Measurements from ENCODE around the gene WDPCP. TPM values are rescaled to one million over a fixed set of nuclear protein-coding genes. Genes with fewer than 3 reads are reported as not detected.

Gene WDPCP
- total RNA-seq, 4 donors from 2014 or later: 2.6 to 15.5 (median 10.9) TPM

- DNase-seq: no peak
- TF ChIP-seq, protein P1, sequence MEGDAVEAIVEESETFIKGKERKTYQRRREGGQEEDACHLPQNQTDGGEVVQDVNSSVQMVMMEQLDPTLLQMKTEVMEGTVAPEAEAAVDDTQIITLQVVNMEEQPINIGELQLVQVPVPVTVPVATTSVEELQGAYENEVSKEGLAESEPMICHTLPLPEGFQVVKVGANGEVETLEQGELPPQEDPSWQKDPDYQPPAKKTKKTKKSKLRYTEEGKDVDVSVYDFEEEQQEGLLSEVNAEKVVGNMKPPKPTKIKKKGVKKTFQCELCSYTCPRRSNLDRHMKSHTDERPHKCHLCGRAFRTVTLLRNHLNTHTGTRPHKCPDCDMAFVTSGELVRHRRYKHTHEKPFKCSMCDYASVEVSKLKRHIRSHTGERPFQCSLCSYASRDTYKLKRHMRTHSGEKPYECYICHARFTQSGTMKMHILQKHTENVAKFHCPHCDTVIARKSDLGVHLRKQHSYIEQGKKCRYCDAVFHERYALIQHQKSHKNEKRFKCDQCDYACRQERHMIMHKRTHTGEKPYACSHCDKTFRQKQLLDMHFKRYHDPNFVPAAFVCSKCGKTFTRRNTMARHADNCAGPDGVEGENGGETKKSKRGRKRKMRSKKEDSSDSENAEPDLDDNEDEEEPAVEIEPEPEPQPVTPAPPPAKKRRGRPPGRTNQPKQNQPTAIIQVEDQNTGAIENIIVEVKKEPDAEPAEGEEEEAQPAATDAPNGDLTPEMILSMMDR (IDR thresholded peaks at IDR 0.05): no peak
- TF ChIP-seq POLR2AphosphoS5 (IDR thresholded peaks at IDR 0.05) (no peak), POLR2A (IDR thresholded peaks at IDR 0.05) (no peak), EP300 (IDR thresholded peaks at IDR 0.05; ENCODE audit: low read depth) (no peak)
- H3K36me3 ChIP-seq: no peaks in the 10 kb centered on the region
- peaks cover 0 to 9% of the 10 kb centered on the region in 2 donors for H3K9me3 ChIP-seq
- H3K4me1 ChIP-seq: no peaks in the 10 kb centered on the region
- in situ Hi-C loops (cut with MboI; ENCODE audit: low pct_ligation_motif_present in 1 of 4, low pct_unique_long_range_greater_than_20kb in 1 of 4, low sequenced_read_pairs in 3 of 4) (no loop called here), intact Hi-C loops (cut with DNase I; ENCODE audit: low total_unique reads) (no loop called here)
- H3K27me3 ChIP-seq: no peaks in the 10 kb centered on the region
- 88 to 90% methylated on average over 5 of the region's 5 CpGs for WGBS, 2 donors (ENCODE audit: low coverage in 1 of 2)
- no peak overlapping the region for H3K27ac ChIP-seq
- no peak overlapping the region for H3K4me3 ChIP-seq
Measured at GRCh38 chr2:63121055-63121834, 467.0 kb downstream of the WDPCP start.

DNA sequence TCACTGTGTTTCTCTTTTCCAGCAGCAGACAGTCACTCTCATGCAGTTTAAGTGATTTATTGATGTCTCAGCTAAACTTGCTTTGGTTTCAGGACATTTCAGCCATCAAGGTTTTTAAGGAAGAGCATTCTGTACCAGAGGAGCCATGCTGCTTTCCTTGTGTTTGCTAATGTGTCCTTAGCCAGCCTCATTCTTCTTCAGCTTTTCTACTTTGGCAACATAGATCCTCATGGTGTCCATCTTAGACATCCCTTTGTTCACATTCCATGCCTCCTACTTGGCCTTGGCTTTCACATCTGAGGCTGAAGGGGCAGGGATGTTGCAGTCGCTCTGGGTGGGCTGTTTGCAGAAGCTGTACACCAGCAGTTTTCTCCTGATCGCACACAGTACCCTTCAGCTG lies 469.5 kb downstream of the WDPCP start:
- no peaks in the 10 kb centered on the region for H3K36me3 ChIP-seq
- in situ Hi-C loops (cut with MboI; ENCODE audit: low pct_ligation_motif_present in 1 of 4, low pct_unique_long_range_greater_than_20kb in 1 of 4, low sequenced_read_pairs in 3 of 4): no loop called here
- no peak overlapping the region for H3K4me3 ChIP-seq
- DNase-seq: no peak
- WGBS, 2 donors (ENCODE audit: low coverage in 1 of 2): 89 to 100% methylated on average over 1 to 2 of the region's 2 CpGs
- no peaks in the 10 kb centered on the region for H3K27me3 ChIP-seq
- intact Hi-C loops (cut with DNase I; ENCODE audit: low total_unique reads): no loop called here
- no peak overlapping the region for H3K27ac ChIP-seq
- H3K9me3 ChIP-seq: peaks cover 0 to 9% of the 10 kb centered on the region in 2 donors
- TF ChIP-seq, protein P1 (IDR thresholded peaks at IDR 0.05): no peak
- no peak for TF ChIP-seq EP300 (IDR thresholded peaks at IDR 0.05; ENCODE audit: low read depth)
- TF ChIP-seq POLR2AphosphoS5 (IDR thresholded peaks at IDR 0.05): no peak
- TF ChIP-seq POLR2A (IDR thresholded peaks at IDR 0.05): no peak
- no peaks in the 10 kb centered on the region for H3K4me1 ChIP-seq

DNA sequence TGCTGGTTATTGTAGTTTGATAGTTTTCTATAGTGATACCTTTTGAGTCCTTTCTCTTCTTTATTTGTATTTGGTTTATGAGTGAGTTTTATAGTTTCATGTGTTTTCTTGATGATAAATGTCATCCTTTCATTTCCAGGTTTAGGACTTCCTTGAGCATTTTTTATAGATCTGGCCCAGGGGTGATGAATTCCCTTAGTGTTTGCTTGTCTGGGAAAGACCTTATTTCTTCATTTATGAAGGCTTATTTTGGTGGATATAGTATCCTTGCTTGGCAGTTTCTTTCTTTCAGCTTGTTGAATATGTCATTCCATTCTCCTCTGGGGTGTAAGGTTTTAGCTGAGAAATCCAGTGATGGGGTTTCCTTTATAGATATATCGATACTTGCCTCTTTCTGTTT lies 483.8 kb downstream of the WDPCP start:
- Histone ChIP-seq H3K27me3 (no peaks in the 10 kb centered on the region), H3K27ac (no peak overlapping the region), H3K9me3 (peaks cover 0 to 7% of the 10 kb centered on the region in 2 donors), H3K4me1 (no peaks in the 10 kb centered on the region), H3K4me3 (no peak overlapping the region), H3K36me3 (no peaks in the 10 kb centered on the region)
- intact Hi-C loops (cut with DNase I; ENCODE audit: low total_unique reads): no loop called here
- DNase-seq: no peak
- WGBS, 2 donors (ENCODE audit: low coverage in 1 of 2): 100% methylated on average over 1 of the region's 1 CpG
- in situ Hi-C loops (cut with MboI; ENCODE audit: low pct_ligation_motif_present in 1 of 4, low pct_unique_long_range_greater_than_20kb in 1 of 4, low sequenced_read_pairs in 3 of 4): no loop called here
- TF ChIP-seq, protein P1 (IDR thresholded peaks at IDR 0.05): no peak
- TF ChIP-seq POLR2AphosphoS5 (IDR thresholded peaks at IDR 0.05) (no peak), EP300 (IDR thresholded peaks at IDR 0.05; ENCODE audit: low read depth) (no peak), POLR2A (IDR thresholded peaks at IDR 0.05) (no peak)

- intact Hi-C loops (cut with DNase I; ENCODE audit: low total_unique reads): no loop called here
Measured at GRCh38 chr2:63101954-63102353, 486.3 kb downstream of the WDPCP start.

More at GRCh38 chr2:63101954-63102353, 486.3 kb downstream of the WDPCP start:
- no peak for DNase-seq
- Histone ChIP-seq H3K27me3 (no peaks in the 10 kb centered on the region), H3K4me3 (no peak overlapping the region), H3K9me3 (peaks cover 0 to 7% of the 10 kb centered on the region in 2 donors), H3K36me3 (no peaks in the 10 kb centered on the region), H3K27ac (no peak overlapping the region), H3K4me1 (no peaks in the 10 kb centered on the region)
- TF ChIP-seq POLR2A (IDR thresholded peaks at IDR 0.05): no peak
- TF ChIP-seq, protein P1 (IDR thresholded peaks at IDR 0.05): no peak
- no peak for TF ChIP-seq POLR2AphosphoS5 (IDR thresholded peaks at IDR 0.05)
- 80 to 95% methylated on average over 2 of the region's 2 CpGs for WGBS, 2 donors (ENCODE audit: low coverage in 1 of 2)
- in situ Hi-C loops (cut with MboI; ENCODE audit: low pct_ligation_motif_present in 1 of 4, low pct_unique_long_range_greater_than_20kb in 1 of 4, low sequenced_read_pairs in 3 of 4): no loop called here
